H1 (cell line): Measurements from ENCODE around the gene TEX14. TPM values are rescaled to one million over a fixed set of nuclear protein-coding genes. Genes with fewer than 3 reads are reported as not detected.

Experiments
- CTCF ChIA-PET: fragments of 300-600 bp; sonication (Branson Sonifier 250); formaldehyde crosslinking; loops from one replicate; lab custom pipeline; 2021; ENCODE audit not compliant: partially characterized antibody; lab: Charles Lee
- POLR2A ChIA-PET: fragments of 300-600 bp; sonication (Branson Sonifier 250); formaldehyde crosslinking; loops from one replicate; lab custom pipeline; 2021; ENCODE audit warnings: inconsistent platforms; ENCODE audit not compliant: partially characterized antibody; lab: Charles Lee
- DNase-seq, 2 experiments: peaks; one replicate each; pipeline versions ENCODE4 v3.0.0 to v3.0.0-alpha.2; 2010 to 2022; ENCODE audit warnings: low spot score in 2 of 2, low read depth in 1 of 2, mixed read lengths in 1 of 2
- FAIRE-seq: peaks from 2 replicates; lab custom pipeline; 2011; peaks lifted over from hg19 to GRCh38; lab: Jason Lieb, UNC
- H2AFZ ChIP-seq: 2 replicates; pipeline ENCODE4 v1.8.1; 2012; ENCODE audit warnings: low read length, inconsistent platforms
- H2AK5ac ChIP-seq: 2 replicates; pipeline ENCODE4 v1.6.1; 2013; ENCODE audit warnings: low read depth, low read length
- H2BK120ac ChIP-seq: replicated peaks from 2 replicates; pipeline ENCODE3; 2013; ENCODE audit warnings: low read depth, low read length, inconsistent platforms
- H2BK12ac ChIP-seq: 2 replicates; pipeline ENCODE4 v1.6.1; 2013; ENCODE audit warnings: low read depth, low read length
- H2BK15ac ChIP-seq: 2 replicates; pipeline ENCODE4 v1.6.1; 2013; ENCODE audit warnings: low read length
- H2BK20ac ChIP-seq: 2 replicates; pipeline ENCODE4 v1.6.1; 2013; ENCODE audit warnings: low read length
- H2BK5ac ChIP-seq: 2 replicates; pipeline ENCODE4 v1.6.1; 2013; ENCODE audit warnings: low read depth, low read length
- H3K14ac ChIP-seq: 2 replicates; pipeline ENCODE4 v1.6.1; 2013; ENCODE audit warnings: inconsistent platforms; ENCODE audit not compliant: insufficient read length
- H3K18ac ChIP-seq: 2 replicates; pipeline ENCODE4 v1.6.1; 2013; ENCODE audit warnings: low read length; ENCODE audit errors: extremely low read depth
- H3K23ac ChIP-seq: 2 replicates; pipeline ENCODE4 v1.6.1; 2013; ENCODE audit warnings: inconsistent platforms; ENCODE audit not compliant: insufficient read length
- H3K23me2 ChIP-seq: 2 replicates; pipeline ENCODE4 v1.6.1; 2013; ENCODE audit warnings: low read depth, low read length
- H3K27ac ChIP-seq: 2 replicates; pipeline ENCODE4 v1.6.1; 2011; ENCODE audit warnings: low read depth, low read length, inconsistent platforms
- H3K27me3 ChIP-seq, 4 experiments: replicated peaks in 1 of 4; 1 replicate in 1 of 4; 2 replicates in 3 of 4; pipeline versions ENCODE4 v1.6.1 to v1.8.1; 2011 to 2013; ENCODE audit warnings: low read length in 3 of 4, mild to moderate bottlenecking in 3 of 4, inconsistent platforms in 2 of 4, mixed read lengths in 2 of 4, moderate library complexity in 1 of 4; ENCODE audit not compliant: control insufficient read depth in 3 of 4, insufficient read depth in 3 of 4; ENCODE audit errors: extremely low read depth in 1 of 4
- H3K36me3 ChIP-seq, 4 experiments: 2 replicates each; pipeline versions ENCODE4 v1.6.1 to v1.8.1; 2011 to 2013; ENCODE audit warnings: mild to moderate bottlenecking in 4 of 4, low read length in 3 of 4, moderate library complexity in 2 of 4, control low read depth in 1 of 4, inconsistent platforms in 1 of 4; ENCODE audit not compliant: insufficient read depth in 4 of 4, control insufficient read depth in 2 of 4
- H3K4ac ChIP-seq: replicated peaks from 2 replicates; pipeline ENCODE3; 2013; ENCODE audit warnings: low read length, low read depth, mixed read lengths, inconsistent platforms; ENCODE audit not compliant: insufficient read length
- H3K4me1 ChIP-seq, 4 experiments: replicated peaks in 1 of 4; 1 replicate in 1 of 4; 2 replicates in 3 of 4; pipeline versions ENCODE4 v1.6.1 to v1.8.1; 2011 to 2013; ENCODE audit warnings: low read length in 3 of 4, inconsistent platforms in 2 of 4, mixed read lengths in 1 of 4; ENCODE audit not compliant: insufficient read depth in 4 of 4, control insufficient read depth in 3 of 4
- H3K4me2 ChIP-seq, 2 experiments: 2 replicates each; pipeline versions ENCODE4 v1.6.1 to v1.8.1; 2011 to 2013; ENCODE audit warnings: low read depth in 2 of 2, low read length in 2 of 2, control low read depth in 1 of 2, inconsistent platforms in 1 of 2, mild to moderate bottlenecking in 1 of 2; ENCODE audit not compliant: insufficient read depth in 1 of 2
- H3K4me3 ChIP-seq, 4 experiments: fragments of 200-600, 300-600 bp in 1 of 4; sonication (generic), shearing (Covaris generic), sonication (Bioruptor Twin) in 1 of 4; 2 replicates each; pipeline versions ENCODE4 v1.5.1 to v1.8.1; 2011 to 2016; ENCODE audit warnings: low read length in 4 of 4, low read depth in 3 of 4, control low read depth in 2 of 4, inconsistent platforms in 2 of 4, mild to moderate bottlenecking in 2 of 4, mixed read lengths in 1 of 4, moderate library complexity in 1 of 4; ENCODE audit not compliant: insufficient read depth in 2 of 4; ENCODE audit errors: extremely low read depth in 1 of 4
- H3K56ac ChIP-seq: replicated peaks from 2 replicates; pipeline ENCODE3; 2013; ENCODE audit warnings: low read depth, mild to moderate bottlenecking, mixed read lengths, low read length, inconsistent platforms; ENCODE audit not compliant: insufficient read length
- H3K79me1 ChIP-seq: 2 replicates; pipeline ENCODE4 v1.6.1; 2013; ENCODE audit warnings: low read depth, low read length, control low read depth
- H3K79me2 ChIP-seq, 2 experiments: 2 replicates each; pipeline versions ENCODE4 v1.6.1 to v1.8.1; 2012 to 2013; ENCODE audit warnings: low read length in 2 of 2, mild to moderate bottlenecking in 2 of 2, inconsistent platforms in 1 of 2; ENCODE audit not compliant: insufficient read depth in 2 of 2, control insufficient read depth in 1 of 2
- H3K9ac ChIP-seq, 4 experiments: replicated peaks in 1 of 4; 1 replicate in 1 of 4; 2 replicates in 3 of 4; pipeline versions ENCODE4 v1.6.1 to v1.8.1; 2011 to 2013; ENCODE audit warnings: low read depth in 3 of 4, low read length in 3 of 4, control low read depth in 2 of 4, mild to moderate bottlenecking in 2 of 4, moderate library complexity in 2 of 4, inconsistent platforms in 1 of 4; ENCODE audit errors: extremely low read depth in 1 of 4
- H3K9me3 ChIP-seq, 2 experiments: 2 replicates each; pipeline versions ENCODE4 v1.6.1 to v1.8.1; 2012 to 2013; ENCODE audit warnings: mild to moderate bottlenecking in 2 of 2, moderate library complexity in 2 of 2, control low read depth in 1 of 2, inconsistent platforms in 1 of 2, low read depth in 1 of 2, low read length in 1 of 2, mixed read lengths in 1 of 2; ENCODE audit not compliant: insufficient read depth in 2 of 2
- H4K20me1 ChIP-seq, 2 experiments: replicated peaks in 1 of 2; 2 replicates each; pipeline versions ENCODE3 to v1.8.1; 2011 to 2013; ENCODE audit warnings: inconsistent platforms in 2 of 2, low read length in 2 of 2, mild to moderate bottlenecking in 1 of 2; ENCODE audit not compliant: insufficient read depth in 2 of 2, control insufficient read depth in 1 of 2
- H4K5ac ChIP-seq: 2 replicates; pipeline ENCODE4 v1.6.1; 2013; ENCODE audit warnings: low read length, low read depth, mixed read lengths, inconsistent platforms; ENCODE audit not compliant: insufficient read length
- H4K8ac ChIP-seq: 2 replicates; pipeline ENCODE4 v1.8.0; 2013; ENCODE audit warnings: mild to moderate bottlenecking, moderate library complexity, low read length, inconsistent platforms; ENCODE audit not compliant: insufficient read depth; ENCODE audit errors: extremely low read depth
- H4K91ac ChIP-seq: replicated peaks from 2 replicates; pipeline ENCODE3; 2013; ENCODE audit warnings: low read length, mixed read lengths, inconsistent platforms; ENCODE audit not compliant: insufficient read length
- CREB1 ChIP-seq: IDR thresholded peaks from 2 replicates; pipeline ENCODE4 v1.6.1; 2012; ENCODE audit warnings: inconsistent platforms
- E2F6 ChIP-seq: IDR thresholded peaks from 2 replicates; pipeline ENCODE4 v1.6.1; 2012; ENCODE audit warnings: inconsistent platforms
- EP300 ChIP-seq, 2 experiments: IDR thresholded peaks; 1 replicate in 1 of 2; 2 replicates in 1 of 2; pipeline ENCODE4 v1.6.1; 2011 to 2012; ENCODE audit warnings: low read depth in 2 of 2, low read length in 2 of 2, mild to moderate bottlenecking in 2 of 2, borderline replicate concordance in 1 of 2, inconsistent platforms in 1 of 2, moderate library complexity in 1 of 2
- KDM1A ChIP-seq: fragments of 200-600, 300-600 bp; sonication (generic); IDR thresholded peaks from 2 replicates; pipeline ENCODE4 v1.7.1; 2016; ENCODE audit warnings: mild to moderate bottlenecking, low read length, borderline replicate concordance
- KDM4A ChIP-seq: IDR thresholded peaks from one replicate; pipeline ENCODE4 v1.7.1; 2012; ENCODE audit warnings: low read depth, mild to moderate bottlenecking, moderate library complexity, low read length, inconsistent platforms; ENCODE audit not compliant: severe bottlenecking
- RXRA ChIP-seq: IDR thresholded peaks from 2 replicates; pipeline ENCODE4 v1.6.1; 2011; ENCODE audit warnings: low read depth, mild to moderate bottlenecking, low read length, moderate library complexity; ENCODE audit not compliant: insufficient read depth
- SIX5 ChIP-seq: IDR thresholded peaks from 2 replicates; pipeline ENCODE4 v1.6.1; 2011; ENCODE audit warnings: mild to moderate bottlenecking, low read depth, low read length
- SP4 ChIP-seq: IDR thresholded peaks from 2 replicates; pipeline ENCODE4 v1.6.1; 2012; ENCODE audit warnings: low read length, inconsistent platforms
- SRF ChIP-seq: IDR thresholded peaks from 2 replicates; pipeline ENCODE4 v1.6.1; 2011; ENCODE audit warnings: mild to moderate bottlenecking, low read depth, low read length, moderate library complexity
- TAF1 ChIP-seq: IDR thresholded peaks from 2 replicates; pipeline ENCODE4 v1.6.1; 2011; ENCODE audit warnings: mild to moderate bottlenecking, low read depth, low read length
- WGBS, 2 experiments: shearing (Covaris generic) in 1 of 2; methylation state at CpG; one replicate each; pipeline versions ENCODE4 v1.1.6 to v1.1.7; 2013 to 2015; ENCODE audit warnings: low lambda C conversion rate in 2 of 2, mixed read lengths in 2 of 2, inconsistent platforms in 1 of 2, low coverage in 1 of 2, missing lambda C conversion rate in 1 of 2; ENCODE audit not compliant: insufficient replicate concordance in 2 of 2, insufficient coverage in 1 of 2, insufficient read length in 1 of 2; ENCODE audit errors: extremely low coverage in 1 of 2, missing lambda C conversion rate in 1 of 2; 5-methylcytosine and 5-hydroxymethylcytosine counted together
- polyA plus RNA-seq, 7 experiments: library from polyadenylated mRNA; depleted of rRNA in 3 of 7; stranded (reverse) in 5 of 7; unstranded in 2 of 7; fragments of >200 nt in 5 of 7; fragments of 200-250 nt in 2 of 7; gene quantifications; 1 replicate in 5 of 7; 2 replicates in 1 of 7; 4 replicates in 1 of 7; pipeline versions ENCODE4 v1.2.1 to v1.2.3, GENCODE V29; 2011 to 2013; ENCODE audit warnings: missing spikeins in 2 of 7, mixed read lengths in 2 of 7
- total RNA-seq: library from RNA; stranded (reverse); fragmentation: NEBNext Ultra II Directional; extraction: Animal tissue kit (Norgen Biotek cat#: 25700); gene quantifications from 2 replicates; pipeline ENCODE4 v1.2.1, GENCODE V29; 2021

TEX14 gene
- total and polyA plus RNA-seq, 2 of the 8 experiments (the other 6 are each of a cell fraction or from before 2014, with no cell fraction given): 0.83 to 2.5 TPM

- ChIA-PET POLR2A (interaction anchor here (0.6 to 2.4 kb wide), 8 partner anchors 8 to 461 kb away, joined by 3 to 19 read pairs (median 3); no protein-coding TSS in a partner anchor), CTCF (interaction anchor here (0.6 to 1.6 kb wide), 3 partner anchors 19 to 115 kb away, joined by 3 to 5 read pairs (median 3); no protein-coding TSS in a partner anchor)
- Histone ChIP-seq H3K23ac (no peak within 1 kb of the TSS), H3K27me3 (no peaks in the 10 kb centered on the region), H2BK5ac (no peak within 1 kb of the TSS), H2BK12ac (no peak within 1 kb of the TSS), H4K91ac (peak within 1 kb of the TSS; percentile 5), H3K4me2 (peak within 1 kb of the TSS; percentile 36 to 83), H2AFZ (peak within 1 kb of the TSS; percentile 92), H3K14ac (no peak within 1 kb of the TSS), H3K4me3 (peak within 1 kb of the TSS; percentile 30 to 64 (median 55)), H2BK120ac (no peak within 1 kb of the TSS), H2AK5ac (no peak within 1 kb of the TSS), H3K18ac (peak within 1 kb of the TSS; percentile 28; the same call in 1 of the 2 replicates), H4K5ac (peak within 1 kb of the TSS; percentile 36), H3K27ac (peak within 1 kb of the TSS; percentile 4; the same call in 1 of the 2 replicates), H4K8ac (peak within 1 kb of the TSS; percentile 88), H3K23me2 (no peaks in the 10 kb centered on the region), H3K4ac (no peak within 1 kb of the TSS), H3K4me1 (peaks cover 0 to 4% (median 0%) of the 10 kb centered on the region in 4 experiments; a peak in 3 of 7 replicates), H3K9me3 (no peaks in the 10 kb centered on the region), H3K36me3 (no peaks in the 10 kb centered on the region), H3K56ac (no peak within 1 kb of the TSS), H3K79me1 (no peaks in the 10 kb centered on the region), H4K20me1 (no peaks in the 10 kb centered on the region), H2BK15ac (no peak within 1 kb of the TSS), H2BK20ac (no peak within 1 kb of the TSS), H3K79me2 (no peaks in the 10 kb centered on the region; a peak in 1 of 4 replicates), H3K9ac (peak within 1 kb of the TSS; percentile 41 to 70 (median 62); a peak in 6 of 7 replicates)
- peak; percentile 27 to 66 for DNase-seq
- FAIRE-seq: no peak
- 28% methylated on average over 50 of the region's 50 CpGs; no CpG with 5 or more reads in 1 of the 2 experiments for WGBS, 2 experiments
- no peak for TF ChIP-seq SRF
- TF ChIP-seq EP300 (IDR thresholded peaks at IDR 0.05; ENCODE audit: borderline replicate concordance in 1 of 2, low read depth in 2 of 2, low read length in 2 of 2): peak in 1 of 2 experiments; percentile 49; a peak in 1 of 3 replicates
- TF ChIP-seq KDM1A: no peak
- TF ChIP-seq CREB1: peak; percentile 80
- TF ChIP-seq KDM4A: peak; percentile 34
- peak; percentile 98 for TF ChIP-seq E2F6
- 0 out of 2 replicates have a peak, but pooled peaks have one; percentile 61 for TF ChIP-seq SP4
- TF ChIP-seq SIX5: no peak
- 0 out of 2 replicates have a peak, but pooled peaks have one; percentile 59 for TF ChIP-seq RXRA
- peak; percentile 74 for TF ChIP-seq TAF1
Measured at GRCh38 chr17:58692239-58693055, 602 bp upstream of the TEX14 start, which contains the start of gene RAD51C. TSS of gene RAD51C (plus strand) at chr17:58692602. CDS start at chr17:58692644, 42 bp downstream.
